IMR-90 (cell line): ENCODE data around the gene SLAMF7. TPM values are rescaled to one million over a fixed set of nuclear protein-coding genes. Genes with fewer than 3 reads are reported as not detected.

Experiments used
- ATAC-seq: fragments of 200-7000 bp; cut with Tn5 transposase; 2 replicates; pipeline ENCODE4 v1.9.1; 2020; ENCODE audit warnings: low read depth, mild to moderate bottlenecking, moderate library complexity
- BruUV-seq: library from RNA; stranded (reverse); fragments of 400-500 nt; replicated peaks from 2 replicates; lab custom pipeline; 2021; lab: Mats Ljungman, UMichigan
- CTCF ChIA-PET: fragments of 300-600 bp; formaldehyde crosslinking; extraction: SDS; loops from one replicate; lab custom pipeline; 2021; ENCODE audit warnings: antibody characterized with exemption; lab: Yijun Ruan, JAX
- POLR2A ChIA-PET: fragments of 300-600 bp; sonication (Branson Sonifier 250); formaldehyde crosslinking; loops from one replicate; lab custom pipeline; 2022; ENCODE audit warnings: antibody characterized with exemption; ENCODE audit not compliant: unreplicated experiment; lab: Charles Lee
- DNase-seq: peaks from one replicate; pipeline ENCODE4 v3.0.0; 2013
- H2AFZ ChIP-seq: replicated peaks from 2 replicates; pipeline ENCODE3; 2013; ENCODE audit warnings: low read length, mild to moderate bottlenecking; ENCODE audit not compliant: poor library complexity
- H2AK5ac ChIP-seq: 2 replicates; pipeline ENCODE4 v1.6.1; 2013; ENCODE audit warnings: low read depth, low read length, inconsistent platforms
- H2AK9ac ChIP-seq: replicated peaks from 2 replicates; pipeline ENCODE3; 2013; ENCODE audit warnings: mild to moderate bottlenecking, low read depth, low read length, moderate library complexity; ENCODE audit not compliant: poor library complexity
- H2BK120ac ChIP-seq: 2 replicates; pipeline ENCODE4 v1.6.1; 2013; ENCODE audit warnings: low read depth, low read length, inconsistent platforms
- H2BK15ac ChIP-seq: 3 replicates; pipeline ENCODE4 v1.6.1; 2013; ENCODE audit warnings: low read depth, low read length, inconsistent platforms
- H2BK20ac ChIP-seq: 2 replicates; pipeline ENCODE4 v1.6.1; 2013; ENCODE audit warnings: low read depth, mild to moderate bottlenecking, inconsistent platforms, low read length, moderate library complexity
- H2BK5ac ChIP-seq: 2 replicates; pipeline ENCODE4 v1.6.1; 2013; ENCODE audit warnings: mild to moderate bottlenecking, low read depth, low read length, inconsistent platforms; ENCODE audit not compliant: poor library complexity, severe bottlenecking
- H3K14ac ChIP-seq: replicated peaks from 2 replicates; pipeline ENCODE4 v1.6.1; 2013; ENCODE audit warnings: low read depth, low read length, inconsistent platforms
- H3K18ac ChIP-seq: 2 replicates; pipeline ENCODE4 v1.6.1; 2013; ENCODE audit warnings: low read depth, low read length, control low read depth
- H3K23ac ChIP-seq: 2 replicates; pipeline ENCODE4 v1.6.1; 2013; ENCODE audit warnings: low read depth, low read length, inconsistent platforms
- H3K27ac ChIP-seq: 2 replicates; pipeline ENCODE4 v1.5.1; 2013; ENCODE audit warnings: mild to moderate bottlenecking, control low read depth, low read length; ENCODE audit not compliant: insufficient read depth
- H3K27me3 ChIP-seq: 2 replicates; pipeline ENCODE4 v1.6.1; 2013; ENCODE audit warnings: low read length; ENCODE audit not compliant: control insufficient read depth, insufficient read depth
- H3K36me3 ChIP-seq: 2 replicates; pipeline ENCODE4 v1.6.1; 2013; ENCODE audit warnings: low read length, mixed read lengths; ENCODE audit not compliant: control insufficient read depth, insufficient read depth
- H3K4ac ChIP-seq: 2 replicates; pipeline ENCODE4 v1.6.1; 2013; ENCODE audit warnings: low read depth, low read length, inconsistent platforms
- H3K4me1 ChIP-seq: 2 replicates; pipeline ENCODE4 v1.6.1; 2013; ENCODE audit warnings: low read length, mixed read lengths; ENCODE audit not compliant: control insufficient read depth, insufficient read depth
- H3K4me2 ChIP-seq: 2 replicates; pipeline ENCODE4 v1.6.1; 2013; ENCODE audit warnings: low read depth, mild to moderate bottlenecking, control low read depth, low read length, moderate library complexity
- H3K4me3 ChIP-seq: 2 replicates; pipeline ENCODE4 v1.5.1; 2013; ENCODE audit warnings: low read depth, mild to moderate bottlenecking, control low read depth, low read length, moderate library complexity; ENCODE audit not compliant: insufficient read depth
- H3K56ac ChIP-seq: 2 replicates; pipeline ENCODE4 v1.6.1; 2013; ENCODE audit warnings: low read length, inconsistent platforms; ENCODE audit not compliant: insufficient read depth; ENCODE audit errors: extremely low read depth
- H3K79me1 ChIP-seq, 2 experiments: 2 replicates each; pipeline ENCODE4 v1.6.1; 2013; ENCODE audit warnings: low read length in 2 of 2, inconsistent platforms in 1 of 2, low read depth in 1 of 2
- H3K9ac ChIP-seq: 2 replicates; pipeline ENCODE4 v1.6.1; 2013; ENCODE audit warnings: low read depth, low read length, control low read depth
- H3K9me1 ChIP-seq: 2 replicates; pipeline ENCODE4 v1.6.1; 2013; ENCODE audit warnings: low read length, inconsistent platforms; ENCODE audit not compliant: insufficient read depth
- H3K9me3 ChIP-seq: 2 replicates; pipeline ENCODE4 v1.6.1; 2013; ENCODE audit warnings: low read length; ENCODE audit not compliant: control insufficient read depth, insufficient read depth
- H4K20me1 ChIP-seq: 2 replicates; pipeline ENCODE4 v1.6.1; 2013; ENCODE audit warnings: low read length, inconsistent platforms; ENCODE audit not compliant: insufficient read depth
- H4K5ac ChIP-seq: 2 replicates; pipeline ENCODE4 v1.6.1; 2013; ENCODE audit warnings: mild to moderate bottlenecking, low read depth, low read length, control low read depth
- H4K8ac ChIP-seq, 2 experiments: 2 replicates each; pipeline ENCODE4 v1.6.1; 2013; ENCODE audit warnings: low read depth in 2 of 2, low read length in 2 of 2, control low read depth in 1 of 2, inconsistent platforms in 1 of 2
- H4K91ac ChIP-seq: 2 replicates; pipeline ENCODE4 v1.6.1; 2013; ENCODE audit warnings: low read depth, low read length, inconsistent platforms; ENCODE audit not compliant: insufficient read depth
- BHLHE40 ChIP-seq: fragments of 150-350 bp; IDR thresholded peaks from 2 replicates; pipeline ENCODE4 v1.6.1; 2016; ENCODE audit warnings: mild to moderate bottlenecking, low read depth, low read length
- CHD1 ChIP-seq: IDR thresholded peaks from 2 replicates; pipeline ENCODE4 v1.6.1; 2012; ENCODE audit warnings: low read depth, low read length, improper control_type of control experiment
- FOS ChIP-seq: fragments of 150-350 bp; IDR thresholded peaks from 2 replicates; pipeline ENCODE4 v1.6.1; 2016; ENCODE audit warnings: low read depth, low read length
- MAZ ChIP-seq: IDR thresholded peaks from 2 replicates; pipeline ENCODE4 v1.6.1; 2012; ENCODE audit warnings: low read depth, mild to moderate bottlenecking, low read length, improper control_type of control experiment, moderate library complexity, borderline replicate concordance
- MXI1 ChIP-seq: IDR thresholded peaks from 2 replicates; pipeline ENCODE4 v1.6.1; 2012; ENCODE audit warnings: low read depth, mild to moderate bottlenecking, low read length, moderate library complexity, borderline replicate concordance
- NFE2L2 ChIP-seq: fragments of 150-350 bp; IDR thresholded peaks from 2 replicates; pipeline ENCODE4 v1.6.1; 2016; ENCODE audit warnings: low read depth, mild to moderate bottlenecking, low read length
- POLR2A ChIP-seq: IDR thresholded peaks from 2 replicates; pipeline ENCODE4 v1.6.1; 2012; ENCODE audit warnings: mild to moderate bottlenecking, low read depth, low read length
- RAD21 ChIP-seq: IDR thresholded peaks from 2 replicates; pipeline ENCODE4 v1.6.1; 2012; ENCODE audit warnings: low read length, improper control_type of control experiment
- RCOR1 ChIP-seq: IDR thresholded peaks from 2 replicates; pipeline ENCODE4 v1.6.1; 2012; ENCODE audit warnings: mild to moderate bottlenecking, low read length, improper control_type of control experiment; ENCODE audit not compliant: insufficient replicate concordance
- RFX5 ChIP-seq: IDR thresholded peaks from 2 replicates; pipeline ENCODE4 v1.8.0; 2012; ENCODE audit warnings: low read depth, mild to moderate bottlenecking, low read length, moderate library complexity
- WGBS, 2 experiments: methylation state at CpG; one replicate each; pipeline versions ENCODE4 v1.1.5 to v1.1.7; 2013; ENCODE audit warnings: missing lambda C conversion rate in 2 of 2; ENCODE audit not compliant: insufficient read length in 1 of 2; ENCODE audit errors: extremely low coverage in 2 of 2; 5-methylcytosine and 5-hydroxymethylcytosine counted together
- dilution Hi-C: fragments of 300-500 bp; cut with HindIII; formaldehyde crosslinking; loops from one replicate; pipeline ENCODE4 v1.14.3; 2018; ENCODE audit warnings: low sequenced_read_pairs; ENCODE audit not compliant: unreplicated experiment
- in situ Hi-C: fragments of 300-500 bp; cut with MboI; formaldehyde crosslinking; loops from 3 replicates; pipeline ENCODE4 v1.14.3; 2019; ENCODE audit warnings: low sequenced_read_pairs, inconsistent platforms, mixed read lengths
- intact Hi-C: fragments of 100-400 bp; cut with micrococcal nuclease; formaldehyde crosslinking; loops from 2 replicates; pipeline ENCODE4 v1.10.0; 2022
- polyA plus RNA-seq, 3 experiments: library from polyadenylated mRNA; depleted of rRNA; stranded (reverse); fragments of >200 nt; gene quantifications; 2 replicates each; pipeline ENCODE4 v1.2.3, GENCODE V29; 2012; ENCODE audit warnings: low replicate concordance in 1 of 3
- total RNA-seq: library from RNA; depleted of rRNA; stranded (reverse); fragments of >200 nt; gene quantifications from 2 replicates; pipeline ENCODE4 v1.2.3, GENCODE V29; 2012
- TF ChIP-seq, protein P1 (sequence below): fragments of 150-350 bp; IDR thresholded peaks from 2 replicates; pipeline ENCODE4 v1.6.1; 2016; ENCODE audit warnings: low read depth, mild to moderate bottlenecking, low read length, moderate library complexity, borderline replicate concordance
- TF ChIP-seq, protein P2 (sequence below): conservative IDR thresholded peaks from 2 replicates; pipeline ENCODE4 v1.5.1; 2012; ENCODE audit warnings: mild to moderate bottlenecking, low read depth, low read length, improper control_type of control experiment
- TF ChIP-seq, protein P3 (sequence below): fragments of 150-350 bp; IDR thresholded peaks from 2 replicates; pipeline ENCODE4 v1.6.1; 2017; ENCODE audit warnings: mild to moderate bottlenecking, antibody characterized with exemption, low read length, low read depth

The SLAMF7 gene
- total and polyA plus RNA-seq, 2 of the 4 experiments (the other 2 are of a cell fraction) = not detected

GRCh38 chr1:160744852-160745520, 5.9 kb downstream of the SLAMF7 start:
- Histone ChIP-seq H3K9me1 (no peaks in the 10 kb centered on the region), H3K4me3 (no peak overlapping the region), H3K4me1 (no peaks in the 10 kb centered on the region), H3K14ac (no peak overlapping the region), H4K20me1 (no peaks in the 10 kb centered on the region), H3K27me3 (no peaks in the 10 kb centered on the region; the same call in 1 of the 2 replicates), H3K23ac (no peak overlapping the region), H2AK9ac (no peak overlapping the region), H3K4ac (no peak overlapping the region), H4K91ac (no peak overlapping the region), H2BK20ac (no peak overlapping the region), H3K36me3 (no peaks in the 10 kb centered on the region), H2BK120ac (no peak overlapping the region), H3K79me1 (no peaks in the 10 kb centered on the region), H2AFZ (no peak overlapping the region), H3K56ac (no peak overlapping the region), H2BK5ac (no peak overlapping the region), H2AK5ac (no peak overlapping the region), H3K9me3 (no peaks in the 10 kb centered on the region), H2BK15ac (no peak overlapping the region), H3K4me2 (no peak overlapping the region), H4K8ac (no peak overlapping the region), H3K27ac (no peak overlapping the region), H3K18ac (no peak overlapping the region), H4K5ac (no peak overlapping the region), H3K9ac (no peak overlapping the region)
- POLR2A ChIA-PET = no interaction called here
- TF ChIP-seq POLR2A (no peak), RCOR1 (no peak), FOS (no peak), MXI1 (no peak), RFX5 (no peak), BHLHE40 (no peak), RAD21 (no peak), NFE2L2 (no peak), CHD1 (no peak), MAZ (no peak)
- TF ChIP-seq, protein P1, sequence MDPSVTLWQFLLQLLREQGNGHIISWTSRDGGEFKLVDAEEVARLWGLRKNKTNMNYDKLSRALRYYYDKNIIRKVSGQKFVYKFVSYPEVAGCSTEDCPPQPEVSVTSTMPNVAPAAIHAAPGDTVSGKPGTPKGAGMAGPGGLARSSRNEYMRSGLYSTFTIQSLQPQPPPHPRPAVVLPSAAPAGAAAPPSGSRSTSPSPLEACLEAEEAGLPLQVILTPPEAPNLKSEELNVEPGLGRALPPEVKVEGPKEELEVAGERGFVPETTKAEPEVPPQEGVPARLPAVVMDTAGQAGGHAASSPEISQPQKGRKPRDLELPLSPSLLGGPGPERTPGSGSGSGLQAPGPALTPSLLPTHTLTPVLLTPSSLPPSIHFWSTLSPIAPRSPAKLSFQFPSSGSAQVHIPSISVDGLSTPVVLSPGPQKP = no peak
- TF ChIP-seq, protein P2, sequence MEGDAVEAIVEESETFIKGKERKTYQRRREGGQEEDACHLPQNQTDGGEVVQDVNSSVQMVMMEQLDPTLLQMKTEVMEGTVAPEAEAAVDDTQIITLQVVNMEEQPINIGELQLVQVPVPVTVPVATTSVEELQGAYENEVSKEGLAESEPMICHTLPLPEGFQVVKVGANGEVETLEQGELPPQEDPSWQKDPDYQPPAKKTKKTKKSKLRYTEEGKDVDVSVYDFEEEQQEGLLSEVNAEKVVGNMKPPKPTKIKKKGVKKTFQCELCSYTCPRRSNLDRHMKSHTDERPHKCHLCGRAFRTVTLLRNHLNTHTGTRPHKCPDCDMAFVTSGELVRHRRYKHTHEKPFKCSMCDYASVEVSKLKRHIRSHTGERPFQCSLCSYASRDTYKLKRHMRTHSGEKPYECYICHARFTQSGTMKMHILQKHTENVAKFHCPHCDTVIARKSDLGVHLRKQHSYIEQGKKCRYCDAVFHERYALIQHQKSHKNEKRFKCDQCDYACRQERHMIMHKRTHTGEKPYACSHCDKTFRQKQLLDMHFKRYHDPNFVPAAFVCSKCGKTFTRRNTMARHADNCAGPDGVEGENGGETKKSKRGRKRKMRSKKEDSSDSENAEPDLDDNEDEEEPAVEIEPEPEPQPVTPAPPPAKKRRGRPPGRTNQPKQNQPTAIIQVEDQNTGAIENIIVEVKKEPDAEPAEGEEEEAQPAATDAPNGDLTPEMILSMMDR = no peak
- TF ChIP-seq, protein P3, sequence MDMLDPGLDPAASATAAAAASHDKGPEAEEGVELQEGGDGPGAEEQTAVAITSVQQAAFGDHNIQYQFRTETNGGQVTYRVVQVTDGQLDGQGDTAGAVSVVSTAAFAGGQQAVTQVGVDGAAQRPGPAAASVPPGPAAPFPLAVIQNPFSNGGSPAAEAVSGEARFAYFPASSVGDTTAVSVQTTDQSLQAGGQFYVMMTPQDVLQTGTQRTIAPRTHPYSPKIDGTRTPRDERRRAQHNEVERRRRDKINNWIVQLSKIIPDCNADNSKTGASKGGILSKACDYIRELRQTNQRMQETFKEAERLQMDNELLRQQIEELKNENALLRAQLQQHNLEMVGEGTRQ = no peak
- dilution Hi-C loops = no loop called here
- CTCF ChIA-PET = interaction anchor here (1.0 kb wide), 1 partner anchor 18 kb away, joined by 3 read pairs; no protein-coding TSS in a partner anchor
- no CpG with 5 or more reads among the region's 5 CpGs for WGBS, 2 experiments
- ATAC-seq = no peak
- no peak for DNase-seq
- in situ Hi-C loops = no loop called here
- no TSS peak for BruUV-seq
- intact Hi-C loops = no loop called here
